Peyer's patch (tissue), 4 donors: ENCODE data around the gene HRH4. TPM values are rescaled to one million over a fixed set of nuclear protein-coding genes. Genes with fewer than 3 reads are reported as not detected.

Source experiments
- DNase-seq, 3 donors: peaks; one replicate each; pipeline ENCODE4 v3.0.0-alpha.2; 2017 to 2019
- H3K27ac ChIP-seq, 4 donors: fragments of 200-600 bp; sonication (generic); one replicate each; pipeline ENCODE4 v1.5.1; 2016 to 2019
- H3K27me3 ChIP-seq, 2 donors: fragments of 200-600 bp; sonication (generic); one replicate each; pipeline ENCODE4 v1.5.1; 2019
- H3K36me3 ChIP-seq, 3 donors: fragments of 200-600 bp; sonication (generic); one replicate each; pipeline ENCODE4 v1.5.1; 2016 to 2019
- H3K4me1 ChIP-seq, 4 donors: fragments of 200-600 bp; sonication (generic); one replicate each; pipeline ENCODE4 v1.5.1; 2016 to 2019
- H3K4me3 ChIP-seq, 4 donors: fragments of 200-600 bp; sonication (generic); 1 replicate in 3 of 4; 2 replicates in 1 of 4; pipeline ENCODE4 v1.5.1; 2016 to 2019; ENCODE audit warnings: mild to moderate bottlenecking in 1 of 4
- H3K9me3 ChIP-seq, 4 donors: fragments of 200-600 bp; sonication (generic); one replicate each; pipeline ENCODE4 v1.5.1; 2016 to 2019; ENCODE audit warnings: mild to moderate bottlenecking in 1 of 4
- POLR2A ChIP-seq, 2 donors: fragments of 450-650 bp; IDR thresholded peaks; one replicate each; pipeline ENCODE4 v1.5.1; 2017; ENCODE audit warnings: antibody characterized with exemption in 2 of 2, mild to moderate bottlenecking in 2 of 2, moderate library complexity in 2 of 2
- total RNA-seq, 4 donors: library from RNA; depleted of rRNA; stranded (reverse); fragments of >200 nt; gene quantifications; one replicate each; pipeline ENCODE4 v1.1.0, GENCODE V29; 2016
- TF ChIP-seq, protein P1 (sequence below), 6 experiments: fragments of 450-650 bp in 4 of 6; fragments of 200-600 bp in 2 of 6; sonication (generic) in 1 of 6; IDR thresholded peaks; one replicate each; pipeline ENCODE4 v1.5.1; 2017 to 2019; ENCODE audit warnings: antibody characterized with exemption in 6 of 6, mild to moderate bottlenecking in 3 of 6, moderate library complexity in 1 of 6

Gene HRH4
- total RNA-seq, 4 donors from 2014 or later = not detected

DNA sequence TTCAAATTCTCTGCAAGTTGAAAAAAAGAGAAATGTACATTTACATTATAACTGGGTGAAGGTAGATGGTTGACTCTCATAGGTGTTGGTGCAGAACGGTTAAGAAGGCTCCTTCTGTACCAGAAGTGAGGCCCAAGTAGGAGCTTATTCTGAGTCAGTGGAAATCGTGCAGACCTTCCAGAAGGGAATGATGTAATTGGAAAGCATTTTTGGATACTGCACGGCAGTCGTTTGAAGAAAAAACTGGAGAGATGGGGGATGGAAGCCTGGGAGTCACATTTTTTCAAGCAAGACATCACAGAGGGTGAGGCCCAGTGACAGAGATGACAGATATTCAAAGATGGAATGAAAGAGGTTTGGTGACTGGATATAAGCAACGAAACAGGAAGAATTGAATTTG lies 39.4 kb downstream of the HRH4 start:
- DNase-seq = no peak
- Histone ChIP-seq H3K9me3 (no peaks in the 10 kb centered on the region), H3K4me1 (no peaks in the 10 kb centered on the region)

DNA sequence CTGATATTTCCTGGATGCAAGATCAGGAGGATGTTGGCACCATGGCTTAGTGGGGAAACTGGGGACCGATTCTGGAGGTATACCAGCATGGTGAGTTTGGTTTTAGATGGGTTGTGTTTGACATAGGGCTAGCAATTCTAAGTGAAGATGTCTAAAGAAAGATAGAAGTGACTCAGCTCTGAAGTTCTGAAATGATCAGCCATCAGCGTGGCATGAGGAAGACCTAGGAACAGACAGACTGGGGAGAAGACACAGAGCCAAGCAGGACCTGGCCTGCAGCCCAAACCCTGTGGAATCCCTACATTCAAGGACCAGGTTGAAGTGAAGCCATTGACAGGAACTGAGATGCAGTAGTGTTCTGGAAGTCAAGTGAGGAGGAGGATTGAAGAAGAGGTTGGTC lies 39.8 kb downstream of the HRH4 start:
- Histone ChIP-seq H3K9me3 (no peaks in the 10 kb centered on the region), H3K27me3 (no peaks in the 10 kb centered on the region), H3K27ac (no peak overlapping the region), H3K36me3 (no peaks in the 10 kb centered on the region), H3K4me1 (no peaks in the 10 kb centered on the region), H3K4me3 (no peak overlapping the region)
- DNase-seq = no peak
- TF ChIP-seq POLR2A (IDR thresholded peaks at IDR 0.05) = no peak
- TF ChIP-seq, protein P1, sequence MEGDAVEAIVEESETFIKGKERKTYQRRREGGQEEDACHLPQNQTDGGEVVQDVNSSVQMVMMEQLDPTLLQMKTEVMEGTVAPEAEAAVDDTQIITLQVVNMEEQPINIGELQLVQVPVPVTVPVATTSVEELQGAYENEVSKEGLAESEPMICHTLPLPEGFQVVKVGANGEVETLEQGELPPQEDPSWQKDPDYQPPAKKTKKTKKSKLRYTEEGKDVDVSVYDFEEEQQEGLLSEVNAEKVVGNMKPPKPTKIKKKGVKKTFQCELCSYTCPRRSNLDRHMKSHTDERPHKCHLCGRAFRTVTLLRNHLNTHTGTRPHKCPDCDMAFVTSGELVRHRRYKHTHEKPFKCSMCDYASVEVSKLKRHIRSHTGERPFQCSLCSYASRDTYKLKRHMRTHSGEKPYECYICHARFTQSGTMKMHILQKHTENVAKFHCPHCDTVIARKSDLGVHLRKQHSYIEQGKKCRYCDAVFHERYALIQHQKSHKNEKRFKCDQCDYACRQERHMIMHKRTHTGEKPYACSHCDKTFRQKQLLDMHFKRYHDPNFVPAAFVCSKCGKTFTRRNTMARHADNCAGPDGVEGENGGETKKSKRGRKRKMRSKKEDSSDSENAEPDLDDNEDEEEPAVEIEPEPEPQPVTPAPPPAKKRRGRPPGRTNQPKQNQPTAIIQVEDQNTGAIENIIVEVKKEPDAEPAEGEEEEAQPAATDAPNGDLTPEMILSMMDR (IDR thresholded peaks at IDR 0.05) = no peak

More for the DNA sequence above, 39.4 kb downstream of the HRH4 start:
- Histone ChIP-seq H3K27me3 (no peaks in the 10 kb centered on the region), H3K27ac (no peak overlapping the region), H3K36me3 (no peaks in the 10 kb centered on the region), H3K4me3 (no peak overlapping the region)
- TF ChIP-seq, protein P1 (IDR thresholded peaks at IDR 0.05) = no peak
- TF ChIP-seq POLR2A (IDR thresholded peaks at IDR 0.05) = no peak

DNA sequence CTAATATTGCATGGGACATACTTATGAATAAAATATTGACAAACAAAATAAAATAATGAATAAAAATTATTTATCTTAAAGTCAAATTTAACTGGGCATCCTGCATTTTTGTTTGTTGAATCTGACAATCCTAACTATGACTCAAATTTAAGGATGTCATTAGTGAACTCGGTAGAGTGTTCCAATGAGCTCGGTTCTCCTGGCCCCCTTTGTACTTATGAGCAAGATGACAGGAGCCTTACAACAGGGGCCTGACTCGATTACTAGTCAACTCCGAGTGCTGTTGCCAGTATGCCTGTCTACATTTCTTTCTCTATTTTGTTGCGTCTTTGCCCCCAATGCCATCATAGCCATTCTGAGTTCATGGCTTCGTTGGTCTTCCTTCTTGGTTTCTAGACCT lies 40.3 kb downstream of the HRH4 start:
- no peaks in the 10 kb centered on the region for H3K4me1 ChIP-seq
- no peak overlapping the region for H3K27ac ChIP-seq
- H3K9me3 ChIP-seq = no peaks in the 10 kb centered on the region
- no peaks in the 10 kb centered on the region for H3K36me3 ChIP-seq
- H3K27me3 ChIP-seq = no peaks in the 10 kb centered on the region
- TF ChIP-seq, protein P1 (IDR thresholded peaks at IDR 0.05) = no peak
- no peak for TF ChIP-seq POLR2A (IDR thresholded peaks at IDR 0.05)
- DNase-seq = no peak
- H3K4me3 ChIP-seq = no peak overlapping the region

DNA sequence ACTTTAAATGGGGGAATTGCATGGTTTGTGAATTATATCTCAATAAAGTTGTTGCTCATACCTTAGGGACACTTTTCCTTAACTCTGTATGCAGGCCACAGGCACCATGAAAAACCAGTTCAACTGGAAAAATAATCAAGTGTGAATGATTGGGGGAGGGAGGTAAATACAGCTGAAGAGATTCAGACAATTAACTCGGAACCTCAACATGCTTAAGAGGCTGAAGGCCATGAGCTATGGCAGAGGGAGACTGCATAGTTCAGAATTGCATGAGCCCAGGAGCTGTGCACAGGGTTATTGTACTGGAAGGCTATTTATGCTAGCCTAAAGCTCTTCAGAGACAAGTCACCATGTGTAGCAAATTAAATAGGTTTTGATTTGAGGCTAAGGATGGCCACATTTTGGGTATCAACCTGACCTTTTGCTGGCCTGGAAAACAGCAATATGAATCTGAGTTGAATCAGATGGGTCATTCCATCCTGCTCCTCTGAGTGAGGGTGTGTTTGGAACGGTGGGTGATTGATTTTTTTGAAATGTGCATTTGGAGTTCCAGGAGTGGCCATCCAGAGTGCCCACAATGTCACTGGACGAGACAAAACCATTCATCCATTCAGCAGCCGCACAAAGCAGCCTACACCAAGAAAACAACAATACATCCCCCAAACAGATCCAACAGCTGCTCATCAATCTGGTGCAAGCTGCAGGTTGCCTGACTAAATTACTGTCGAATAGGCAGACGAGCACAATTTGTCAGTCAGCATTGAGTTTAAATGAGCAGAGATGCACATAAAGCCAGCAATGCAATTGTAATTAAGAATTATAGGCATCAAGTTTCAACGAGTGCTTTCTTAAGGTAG lies 42.5 kb downstream of the HRH4 start:
- no peak for TF ChIP-seq POLR2A (IDR thresholded peaks at IDR 0.05)
- TF ChIP-seq, protein P1 (IDR thresholded peaks at IDR 0.05) = no peak
- no peaks in the 10 kb centered on the region for H3K9me3 ChIP-seq
- no peaks in the 10 kb centered on the region for H3K36me3 ChIP-seq
- H3K4me1 ChIP-seq = no peaks in the 10 kb centered on the region
- DNase-seq = no peak
- no peak overlapping the region for H3K4me3 ChIP-seq
- no peak overlapping the region for H3K27ac ChIP-seq
- H3K27me3 ChIP-seq = no peaks in the 10 kb centered on the region

DNA sequence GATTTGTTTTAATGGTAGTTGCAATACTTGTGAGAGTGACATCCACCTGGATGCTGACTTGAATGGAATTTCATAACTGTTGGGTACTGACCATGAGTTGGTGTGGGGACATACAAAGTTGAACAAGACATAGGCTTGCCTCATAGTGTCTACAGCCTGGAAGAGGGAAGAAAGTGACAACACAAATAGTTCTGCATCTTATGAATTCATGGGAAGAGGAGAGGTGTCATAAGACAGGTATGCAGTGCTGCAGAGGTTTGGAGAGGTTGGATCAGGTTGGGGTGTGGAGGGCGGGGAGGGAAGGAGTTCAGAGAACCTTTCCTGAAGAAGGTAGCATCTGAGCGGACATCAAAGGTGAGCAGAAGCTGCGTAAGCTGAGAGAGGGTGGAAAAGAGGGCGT lies 44.0 kb downstream of the HRH4 start:
- H3K9me3 ChIP-seq = no peaks in the 10 kb centered on the region
- no peak for TF ChIP-seq POLR2A (IDR thresholded peaks at IDR 0.05)
- TF ChIP-seq, protein P1 (IDR thresholded peaks at IDR 0.05) = no peak
- DNase-seq = no peak
- no peaks in the 10 kb centered on the region for H3K4me1 ChIP-seq
- no peak overlapping the region for H3K27ac ChIP-seq
- H3K4me3 ChIP-seq = no peak overlapping the region
- no peaks in the 10 kb centered on the region for H3K27me3 ChIP-seq
- no peaks in the 10 kb centered on the region for H3K36me3 ChIP-seq
